Measurements from ENCODE around the gene ZNF830. TPM values are rescaled to one million over a fixed set of nuclear protein-coding genes. Genes with fewer than 3 reads are reported as not detected.
"Not testable (repeated sequence)": the region's sequence is repeated elsewhere in the genome, so short reads cannot be mapped to it uniquely, and the experiment has no call there.

Gene ZNF830
- total RNA-seq, 1 experiment from 2014 or later = 21.6 TPM

DNA sequence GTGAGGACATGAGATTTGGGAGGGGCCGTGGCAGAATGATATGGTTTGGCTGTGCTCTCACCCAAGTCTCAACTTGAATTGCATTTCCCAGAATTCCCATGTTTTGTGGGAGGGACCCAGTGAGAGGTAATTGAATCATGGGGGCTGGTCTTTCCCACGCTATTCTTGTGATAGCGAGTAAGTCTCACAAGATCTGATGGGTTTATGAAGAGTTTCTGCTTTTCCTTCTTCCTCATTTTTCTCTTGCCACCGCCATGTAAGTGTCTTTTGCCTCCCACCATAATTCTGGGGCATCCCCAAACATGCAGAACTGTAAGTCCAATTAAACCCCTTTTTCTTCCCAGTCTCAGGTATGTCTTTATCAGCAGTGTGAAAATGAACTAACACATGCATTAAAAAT, 40.7 kb upstream of the ZNF830 start:
- Mint-ChIP-seq H3K4me1 (ENCODE audit: insufficient read depth, unreplicated experiment) (no peaks in the 10 kb centered on the region), H3K9me3 (ENCODE audit: unreplicated experiment) (peaks cover 7% of the 10 kb centered on the region), H3K27ac (ENCODE audit: low read depth, unreplicated experiment) (no peak overlapping the region), H3K27me3 (ENCODE audit: insufficient read depth, unreplicated experiment) (no peaks in the 10 kb centered on the region), H3K36me3 (ENCODE audit: insufficient read depth, unreplicated experiment) (no peaks in the 10 kb centered on the region), H3K4me3 (ENCODE audit: unreplicated experiment) (no peak overlapping the region)
- no TSS peak for BruUV-seq (replicated peaks)
- ChIA-PET CTCF (no interaction called here), POLR2A (no interaction called here)
- intact Hi-C loops (cut with micrococcal nuclease) = no loop called here
- TF ChIP-seq, protein P1, sequence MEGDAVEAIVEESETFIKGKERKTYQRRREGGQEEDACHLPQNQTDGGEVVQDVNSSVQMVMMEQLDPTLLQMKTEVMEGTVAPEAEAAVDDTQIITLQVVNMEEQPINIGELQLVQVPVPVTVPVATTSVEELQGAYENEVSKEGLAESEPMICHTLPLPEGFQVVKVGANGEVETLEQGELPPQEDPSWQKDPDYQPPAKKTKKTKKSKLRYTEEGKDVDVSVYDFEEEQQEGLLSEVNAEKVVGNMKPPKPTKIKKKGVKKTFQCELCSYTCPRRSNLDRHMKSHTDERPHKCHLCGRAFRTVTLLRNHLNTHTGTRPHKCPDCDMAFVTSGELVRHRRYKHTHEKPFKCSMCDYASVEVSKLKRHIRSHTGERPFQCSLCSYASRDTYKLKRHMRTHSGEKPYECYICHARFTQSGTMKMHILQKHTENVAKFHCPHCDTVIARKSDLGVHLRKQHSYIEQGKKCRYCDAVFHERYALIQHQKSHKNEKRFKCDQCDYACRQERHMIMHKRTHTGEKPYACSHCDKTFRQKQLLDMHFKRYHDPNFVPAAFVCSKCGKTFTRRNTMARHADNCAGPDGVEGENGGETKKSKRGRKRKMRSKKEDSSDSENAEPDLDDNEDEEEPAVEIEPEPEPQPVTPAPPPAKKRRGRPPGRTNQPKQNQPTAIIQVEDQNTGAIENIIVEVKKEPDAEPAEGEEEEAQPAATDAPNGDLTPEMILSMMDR (IDR thresholded peaks at IDR 0.05; ENCODE audit: unreplicated experiment) = no peak
- no peak for DNase-seq (ENCODE audit: unreplicated experiment)

DNA sequence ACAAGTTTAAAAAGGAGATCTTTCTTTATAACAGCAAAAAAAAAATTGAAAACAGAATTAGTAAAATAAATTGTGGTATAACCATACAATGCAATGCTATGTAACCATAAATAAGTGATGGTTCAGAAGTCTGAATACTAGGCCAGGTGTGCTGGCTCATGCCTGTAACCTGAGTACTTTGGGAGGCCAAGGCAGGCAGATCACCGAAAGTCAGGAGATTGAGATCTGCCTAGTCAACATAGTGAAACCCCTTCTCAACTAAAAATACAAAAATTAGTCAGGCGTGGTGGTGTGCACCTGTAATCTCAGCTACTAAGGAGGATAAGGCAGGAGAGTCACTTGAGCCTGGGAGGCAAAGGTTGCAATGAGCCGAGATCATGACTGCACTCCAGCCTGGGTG, 34.7 kb upstream of the ZNF830 start:
- BruUV-seq (replicated peaks) = no TSS peak
- Mint-ChIP-seq H3K4me3 (ENCODE audit: unreplicated experiment) (no peak overlapping the region), H3K9me3 (ENCODE audit: unreplicated experiment) (no peaks in the 10 kb centered on the region), H3K27me3 (ENCODE audit: insufficient read depth, unreplicated experiment) (no peaks in the 10 kb centered on the region), H3K27ac (ENCODE audit: low read depth, unreplicated experiment) (no peak overlapping the region), H3K4me1 (ENCODE audit: insufficient read depth, unreplicated experiment) (no peaks in the 10 kb centered on the region), H3K36me3 (ENCODE audit: insufficient read depth, unreplicated experiment) (no peaks in the 10 kb centered on the region)
- no peak for DNase-seq (ENCODE audit: unreplicated experiment)
- intact Hi-C loops (cut with micrococcal nuclease) = no loop called here
- POLR2A ChIA-PET = no interaction called here
- TF ChIP-seq, protein P1 (IDR thresholded peaks at IDR 0.05; ENCODE audit: unreplicated experiment) = no peak
- CTCF ChIA-PET = interaction anchor here (0.6 kb wide), 1 partner anchor 348 kb away, joined by 4 read pairs; no protein-coding TSS in a partner anchor

DNA sequence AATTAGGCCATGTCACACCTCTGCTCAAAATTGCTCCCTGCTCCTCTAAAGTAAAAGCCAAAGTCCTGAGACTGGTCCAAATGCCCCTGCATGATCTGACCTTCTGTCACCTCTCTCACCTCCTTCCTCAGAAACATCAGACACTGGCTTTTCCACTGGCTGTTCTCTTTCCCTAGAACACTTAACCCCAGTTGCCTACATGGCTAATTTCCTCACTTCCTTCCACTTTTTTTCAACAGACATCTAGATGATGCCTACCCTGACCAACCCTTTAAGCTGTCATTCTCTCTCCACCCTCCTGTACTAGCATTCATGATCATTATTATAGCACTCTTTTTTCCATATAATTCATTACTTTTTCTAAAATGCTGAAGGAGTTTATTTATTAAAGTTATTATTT, 31.1 kb upstream of the ZNF830 start:
- no peaks in the 10 kb centered on the region for H3K27me3 Mint-ChIP-seq (ENCODE audit: insufficient read depth, unreplicated experiment)
- ChIA-PET CTCF (interaction anchor here (0.7 kb wide), 1 partner anchor 1079 kb away, joined by 4 read pairs; no protein-coding TSS in a partner anchor), POLR2A (no interaction called here)
- no TSS peak for BruUV-seq (replicated peaks)
- no peak overlapping the region for H3K4me3 Mint-ChIP-seq (ENCODE audit: unreplicated experiment)
- no peak overlapping the region for H3K27ac Mint-ChIP-seq (ENCODE audit: low read depth, unreplicated experiment)
- no peaks in the 10 kb centered on the region for H3K9me3 Mint-ChIP-seq (ENCODE audit: unreplicated experiment)
- H3K4me1 Mint-ChIP-seq (ENCODE audit: insufficient read depth, unreplicated experiment) = no peaks in the 10 kb centered on the region
- DNase-seq (ENCODE audit: unreplicated experiment) = no peak
- intact Hi-C loops (cut with micrococcal nuclease) = no loop called here
- TF ChIP-seq, protein P1 (IDR thresholded peaks at IDR 0.05; ENCODE audit: unreplicated experiment) = no peak
- H3K36me3 Mint-ChIP-seq (ENCODE audit: insufficient read depth, unreplicated experiment) = no peaks in the 10 kb centered on the region

DNA sequence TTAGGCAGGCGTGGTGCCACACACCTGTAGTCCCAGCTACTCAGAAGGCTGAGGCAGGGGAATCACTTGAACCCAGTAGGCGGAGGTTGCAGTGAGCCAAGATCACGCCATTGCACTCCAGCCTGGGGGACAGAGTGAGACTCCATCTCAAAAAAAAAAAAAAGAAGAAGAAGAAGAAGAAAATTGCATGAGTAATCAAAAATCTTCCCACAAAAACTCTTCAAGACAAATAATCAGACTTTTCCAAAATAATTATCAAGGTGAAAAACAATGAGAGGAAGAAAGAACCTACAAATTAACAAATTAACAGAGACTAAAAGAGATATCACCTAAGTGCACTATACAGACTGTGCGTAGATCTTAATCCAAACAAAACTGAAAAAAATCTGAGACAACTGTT, 10.6 kb upstream of the ZNF830 start:
- CTCF ChIA-PET; H3K9me3 Mint-ChIP-seq (ENCODE audit: unreplicated experiment); H3K36me3 Mint-ChIP-seq (ENCODE audit: insufficient read depth, unreplicated experiment); H3K4me1 Mint-ChIP-seq (ENCODE audit: insufficient read depth, unreplicated experiment); H3K4me3 Mint-ChIP-seq (ENCODE audit: unreplicated experiment); intact Hi-C loops (cut with micrococcal nuclease); DNase-seq (ENCODE audit: unreplicated experiment); BruUV-seq (replicated peaks); H3K27ac Mint-ChIP-seq (ENCODE audit: low read depth, unreplicated experiment); H3K27me3 Mint-ChIP-seq (ENCODE audit: insufficient read depth, unreplicated experiment): not testable (repeated sequence)
- POLR2A ChIA-PET = interaction anchor here (1.2 kb wide), 1 partner anchor 10 kb away, joined by 8 read pairs; the partner anchor contains the start of genes CCT6B and ZNF830

DNA sequence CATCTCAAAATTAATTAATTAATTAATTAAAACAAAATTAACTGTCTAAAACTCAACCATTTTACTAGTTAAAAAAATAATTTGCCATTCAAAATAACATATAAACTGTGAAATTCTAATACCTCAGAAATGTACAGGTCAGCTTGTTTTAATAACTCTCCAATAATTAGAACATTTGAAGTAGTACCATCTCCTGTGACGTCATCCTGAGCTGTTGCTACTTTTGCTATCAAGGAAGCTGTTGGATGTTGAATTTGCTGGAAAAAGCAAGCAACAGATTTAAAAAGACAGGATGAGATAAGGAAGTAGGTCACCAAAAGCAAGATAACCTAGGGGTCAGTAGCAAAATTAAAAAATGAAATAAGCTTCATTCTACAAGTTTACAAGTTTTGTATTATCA, 2.9 kb upstream of the ZNF830 start:
- POLR2A ChIA-PET = interaction anchor here (0.6 to 1.2 kb wide), 3 partner anchors 19 to 24 kb away, joined by 3 to 5 read pairs (median 3); no protein-coding TSS in a partner anchor
- CTCF ChIA-PET = interaction anchor here (0.5 to 1.2 kb wide), 2 partner anchors 23 to 1175 kb away, joined by 3 read pairs; no protein-coding TSS in a partner anchor
- TF ChIP-seq, protein P1 (IDR thresholded peaks at IDR 0.05; ENCODE audit: unreplicated experiment) = no peak
- intact Hi-C loops (cut with micrococcal nuclease) = no loop called here
- Mint-ChIP-seq H3K27me3 (ENCODE audit: insufficient read depth, unreplicated experiment) (no peaks in the 10 kb centered on the region), H3K36me3 (ENCODE audit: insufficient read depth, unreplicated experiment) (peaks cover 7% of the 10 kb centered on the region), H3K9me3 (ENCODE audit: unreplicated experiment) (no peaks in the 10 kb centered on the region), H3K27ac (ENCODE audit: low read depth, unreplicated experiment) (no peak overlapping the region), H3K4me1 (ENCODE audit: insufficient read depth, unreplicated experiment) (peaks cover 10% of the 10 kb centered on the region), H3K4me3 (ENCODE audit: unreplicated experiment) (no peak overlapping the region)
- no peak for DNase-seq (ENCODE audit: unreplicated experiment)
- BruUV-seq (replicated peaks) = no TSS peak
